HG02943 (cell line): Measurements from ENCODE around the gene POC1A.
"Not testable (repeated sequence)": the region's sequence is repeated elsewhere in the genome, so short reads cannot be mapped to it uniquely, and the experiment has no call there.

Experiments used
- ATAC-seq: cut with Tn5 transposase; IDR thresholded peaks from one replicate; pipeline ENCODE4 v1.9.1; 2021; ENCODE audit warnings: mild to moderate bottlenecking, low read depth, moderate library complexity; ENCODE audit not compliant: unreplicated experiment

The POC1A gene

DNA sequence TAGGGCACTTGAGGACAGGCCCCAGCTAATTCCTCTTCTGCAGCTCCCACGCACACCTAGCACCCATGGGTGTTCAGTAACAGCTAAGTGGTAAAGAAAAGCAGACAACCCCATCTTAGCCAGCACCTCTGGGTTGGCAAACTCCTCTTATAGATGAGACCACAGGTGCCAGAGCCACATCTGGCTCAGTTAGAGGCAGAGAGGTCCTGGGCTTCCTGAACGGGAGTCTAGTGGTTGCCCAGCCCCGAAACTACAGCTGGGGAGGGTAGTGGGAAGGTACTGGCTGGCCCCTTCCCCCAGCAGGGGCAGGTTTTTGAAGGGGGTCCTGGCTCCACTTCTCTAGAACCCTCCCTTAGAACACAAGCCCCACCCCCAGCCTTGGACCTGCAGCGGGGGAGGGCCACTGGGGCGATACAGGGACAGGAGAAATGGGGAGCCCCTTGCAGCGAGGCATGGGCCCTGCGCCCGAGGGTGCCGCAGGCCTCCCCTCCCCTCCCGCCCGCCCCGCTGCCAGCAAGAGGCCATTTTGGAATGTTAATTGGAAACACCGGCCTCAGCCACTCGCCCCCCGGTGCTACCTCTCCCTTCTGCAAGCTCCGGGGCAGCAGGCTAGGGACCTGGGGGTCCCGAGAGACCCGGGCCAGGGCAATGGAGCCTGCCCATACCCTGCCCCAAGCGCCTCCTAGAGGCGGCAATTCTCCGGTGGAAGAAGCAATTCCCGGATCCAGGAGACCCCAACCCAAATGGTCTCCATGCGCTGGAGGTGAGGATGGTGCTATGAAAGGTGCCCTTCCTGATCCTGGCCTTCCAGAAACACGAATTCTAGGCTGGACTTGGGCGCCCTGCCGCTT lies 99.3 kb downstream of the POC1A start:
- ATAC-seq: no peak

GRCh38 chr3:52053307-52054304 lies 100.6 kb downstream of the POC1A start:
- no peak for ATAC-seq

DNA sequence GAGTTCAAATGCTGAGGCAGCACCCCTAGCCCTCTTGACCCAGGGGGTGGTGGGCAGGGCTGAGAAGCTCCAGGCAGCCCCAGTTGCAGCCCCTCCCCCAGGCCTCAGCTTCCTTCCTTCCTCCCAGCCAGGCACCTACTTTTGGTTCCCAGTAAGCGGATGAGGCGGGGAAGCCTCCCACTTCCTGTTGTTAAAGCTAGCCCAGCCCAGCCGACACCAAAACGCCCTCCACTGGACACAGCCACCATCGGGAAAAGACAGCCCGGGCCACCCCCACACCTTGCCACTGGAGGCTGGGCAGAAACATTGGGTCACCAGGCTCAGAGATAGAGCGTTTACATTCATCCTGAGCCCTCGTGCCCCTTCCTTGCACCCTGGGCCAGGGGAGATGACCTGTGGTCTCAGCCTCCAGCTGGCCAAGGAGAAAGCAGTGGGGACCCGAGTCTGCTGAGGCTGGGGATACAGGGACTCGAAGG lies 101.4 kb downstream of the POC1A start:
- ATAC-seq: no peak

DNA sequence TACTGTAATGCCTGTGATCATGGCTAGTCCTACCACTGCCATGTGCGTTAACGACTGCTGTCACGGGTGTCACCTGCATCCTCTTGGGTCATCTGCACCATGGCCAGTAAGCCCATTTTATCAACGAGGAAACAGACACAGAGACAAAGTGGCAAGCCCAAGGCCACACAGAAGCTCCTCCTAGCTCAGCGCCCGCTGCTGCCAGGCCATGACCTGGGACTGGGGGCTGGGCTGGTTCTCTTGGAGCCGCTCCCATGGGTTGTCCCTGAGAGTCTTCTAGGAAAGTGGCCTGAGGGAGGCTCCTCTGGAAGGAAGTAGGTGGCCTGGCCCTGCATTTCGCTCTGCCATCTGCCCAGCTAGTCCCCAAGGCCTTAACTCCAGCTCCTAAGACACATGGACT lies 102.8 kb downstream of the POC1A start:
- no peak for ATAC-seq

GRCh38 chr3:52050571-52050970 lies 103.7 kb downstream of the POC1A start:
- no peak for ATAC-seq

GRCh38 chr3:52049503-52049902 lies 104.7 kb downstream of the POC1A start:
- no peak for ATAC-seq

- no peak for ATAC-seq
These were observed 106.8 kb downstream of the POC1A start for GRCh38 chr3:52047295-52047960.

DNA sequence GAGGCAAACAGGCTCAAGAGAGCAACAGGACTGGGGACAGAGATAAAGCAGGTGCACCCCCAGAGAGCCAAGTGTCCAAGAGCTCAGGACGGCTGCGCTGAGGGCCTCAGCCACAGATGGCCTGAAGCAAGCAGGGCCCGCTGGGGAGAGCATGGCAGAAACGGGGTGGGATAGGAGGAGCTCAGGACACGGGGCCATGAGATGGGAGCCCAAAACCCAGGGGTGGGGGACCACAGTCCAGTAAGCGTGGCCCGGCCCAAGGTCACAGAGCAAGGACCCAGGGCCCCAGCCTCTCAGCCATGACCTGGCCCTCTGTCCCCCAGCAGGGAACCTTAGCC lies 107.4 kb downstream of the POC1A start:
- ATAC-seq: no peak

DNA sequence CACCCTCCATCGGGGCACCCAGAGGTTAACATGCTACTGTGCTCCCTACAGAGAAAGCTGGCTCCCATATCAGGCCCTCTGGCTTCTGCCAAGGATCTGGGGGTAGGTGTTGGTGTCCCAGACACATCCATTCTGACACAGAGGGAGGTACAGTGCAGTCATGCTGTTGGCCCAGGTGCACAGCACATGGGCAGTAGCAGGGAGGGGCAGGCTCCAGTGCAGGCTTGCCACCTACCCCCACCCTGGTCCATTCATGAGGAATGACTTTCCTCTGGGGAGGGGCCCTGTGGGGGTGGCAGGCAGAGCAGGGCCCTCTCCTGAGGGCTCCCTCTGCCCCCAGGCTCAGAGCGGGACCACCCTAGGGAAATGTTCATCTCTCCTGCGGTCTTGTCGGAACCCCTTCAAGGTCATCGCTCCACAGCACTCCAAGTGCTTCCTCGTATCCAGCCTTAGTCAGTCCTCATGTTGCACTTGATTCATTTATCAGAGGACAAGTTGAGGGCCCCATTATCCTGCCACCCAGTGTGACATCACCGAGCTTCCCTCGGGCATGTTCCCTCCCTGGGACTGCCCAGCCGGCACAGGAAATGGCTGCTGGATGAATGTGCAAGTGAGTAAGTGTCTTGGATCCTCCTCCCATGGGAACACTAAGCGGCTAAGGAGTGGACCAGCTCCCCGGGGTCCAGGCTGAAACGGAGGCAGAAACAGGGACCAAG lies 107.9 kb downstream of the POC1A start:
- no peak for ATAC-seq

DNA sequence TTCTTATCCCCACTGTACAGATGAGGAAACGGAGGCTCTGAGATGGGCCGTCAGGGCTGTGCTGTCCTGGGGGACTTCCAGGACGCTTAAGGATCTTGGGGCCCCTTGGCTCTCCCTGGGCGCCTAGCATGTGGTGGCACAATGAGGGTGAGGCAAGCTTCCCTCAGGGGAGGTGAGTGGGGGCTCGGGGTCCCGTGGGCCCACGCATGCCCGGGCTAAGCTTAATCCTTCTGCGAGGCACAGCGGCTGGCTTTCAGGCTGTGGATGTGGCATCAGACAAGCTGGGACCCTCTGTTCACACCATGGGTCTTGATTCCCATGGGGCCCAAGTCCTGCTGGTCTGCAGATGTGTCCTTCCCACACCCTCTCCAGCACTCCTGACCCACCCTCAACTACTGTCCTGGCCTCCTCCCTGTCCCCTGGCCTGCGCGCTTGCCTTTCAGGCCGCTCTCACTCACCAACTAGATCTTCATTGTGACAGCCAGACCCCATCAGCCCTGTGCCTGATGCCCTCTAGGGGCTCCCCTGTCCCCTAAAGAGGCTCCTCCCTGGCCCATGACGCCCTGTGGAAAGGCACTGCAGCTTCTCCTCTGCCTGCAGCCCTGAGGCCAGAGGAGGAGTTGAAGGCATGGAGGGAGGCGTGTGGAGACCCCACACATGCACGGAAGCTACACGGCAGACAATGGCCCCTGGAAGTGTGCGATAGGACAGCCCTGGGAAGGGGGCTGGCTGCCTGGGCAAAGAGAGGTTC lies 109.2 kb downstream of the POC1A start:
- ATAC-seq: no peak

- ATAC-seq: no peak
These were observed 110.5 kb downstream of the POC1A start for GRCh38 chr3:52043750-52044149.

DNA sequence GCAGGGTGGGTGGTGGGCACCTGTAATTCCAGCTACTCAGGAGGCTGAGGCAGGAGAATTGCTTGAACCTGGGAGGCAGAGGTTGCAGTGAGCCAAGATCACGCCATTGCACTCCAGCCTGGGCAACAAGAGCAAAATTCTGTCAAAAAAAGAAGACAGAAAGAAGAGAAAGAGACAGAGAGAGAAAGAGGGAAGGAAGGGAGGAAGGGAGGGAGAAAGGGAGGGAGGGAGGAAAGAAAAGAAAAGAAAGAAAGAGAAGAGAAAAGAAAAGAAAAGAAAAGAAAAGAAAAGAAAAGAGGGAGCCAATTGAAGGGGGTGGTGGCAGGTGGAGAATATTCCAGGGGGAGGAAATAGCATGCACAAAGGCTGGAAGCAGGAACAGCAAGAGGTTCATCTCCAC lies 111.2 kb downstream of the POC1A start:
- not testable (repeated sequence) for ATAC-seq

- ATAC-seq: no peak
These were observed 113.0 kb downstream of the POC1A start for GRCh38 chr3:52041118-52041731.

- no peak for ATAC-seq
These were observed 113.6 kb downstream of the POC1A start for GRCh38 chr3:52040600-52040999.

- ATAC-seq: no peak
These were observed 114.4 kb downstream of the POC1A start for GRCh38 chr3:52039846-52040245.

DNA sequence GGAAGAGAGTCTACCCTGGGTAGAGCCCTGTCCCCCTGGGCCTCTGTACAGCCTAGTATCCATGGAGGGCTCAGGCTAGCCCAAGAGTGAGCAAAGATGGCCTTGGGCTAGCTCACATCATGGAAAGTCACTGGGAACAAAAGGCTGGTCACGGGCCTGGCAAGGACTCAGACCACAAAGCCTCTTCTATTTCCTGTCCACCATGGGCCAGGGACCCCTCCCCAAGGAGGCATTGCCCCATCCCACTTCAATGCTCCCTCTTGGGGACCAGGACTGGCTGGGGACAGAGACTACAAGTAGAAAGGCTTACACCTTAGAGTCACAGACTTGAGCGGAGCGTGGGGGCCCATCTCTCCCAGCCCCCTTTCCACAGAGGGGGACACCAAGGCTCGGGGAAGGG lies 114.8 kb downstream of the POC1A start:
- no peak for ATAC-seq

DNA sequence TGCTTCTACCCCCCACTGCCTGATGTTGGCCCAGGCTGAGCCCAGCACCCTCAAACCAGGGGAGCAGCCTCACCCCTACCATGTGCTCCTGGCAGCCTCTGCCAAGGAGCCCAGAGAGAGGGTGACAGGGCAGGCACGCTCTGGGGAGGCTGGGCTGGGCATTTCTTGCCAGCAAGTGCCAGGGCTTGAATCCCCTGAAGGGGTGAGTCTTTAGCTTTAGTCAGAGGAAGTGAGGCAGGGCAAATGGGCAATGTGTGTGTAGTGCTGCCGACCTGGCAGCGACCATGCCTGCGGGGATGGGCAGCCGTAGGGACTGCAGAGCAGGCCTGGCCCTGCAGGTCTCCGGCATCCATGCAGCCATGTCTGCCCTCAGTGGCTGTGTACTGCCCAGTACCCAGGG lies 116.0 kb downstream of the POC1A start:
- ATAC-seq: no peak

- ATAC-seq: no peak
These were observed 116.9 kb downstream of the POC1A start for GRCh38 chr3:52037291-52037690.

DNA sequence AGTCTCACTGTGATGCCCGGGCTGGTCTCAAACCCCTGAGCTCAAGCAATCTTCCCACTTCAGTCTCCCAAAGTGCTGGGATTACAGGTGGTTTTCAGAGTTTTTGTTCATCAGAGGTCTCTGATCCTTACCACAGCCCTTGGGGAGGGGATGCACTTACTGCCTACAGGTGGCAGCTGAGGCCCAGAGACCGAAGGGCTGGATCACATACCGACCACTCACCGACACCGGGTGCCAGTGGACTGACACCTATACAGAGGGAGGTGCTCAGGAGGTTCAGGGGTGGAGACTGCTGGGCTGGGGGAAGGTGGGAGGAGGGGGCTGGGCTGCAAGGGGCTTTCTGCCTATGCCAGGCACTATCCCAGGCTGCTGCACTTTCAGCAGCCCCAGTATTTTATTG lies 117.4 kb downstream of the POC1A start:
- ATAC-seq: no peak
